ENCODE measurements around the gene PPP1R12B.
"Not testable (repeated sequence)": the region's sequence is repeated elsewhere in the genome, so short reads cannot be mapped to it uniquely, and the experiment has no call there.

PPP1R12B gene

DNA sequence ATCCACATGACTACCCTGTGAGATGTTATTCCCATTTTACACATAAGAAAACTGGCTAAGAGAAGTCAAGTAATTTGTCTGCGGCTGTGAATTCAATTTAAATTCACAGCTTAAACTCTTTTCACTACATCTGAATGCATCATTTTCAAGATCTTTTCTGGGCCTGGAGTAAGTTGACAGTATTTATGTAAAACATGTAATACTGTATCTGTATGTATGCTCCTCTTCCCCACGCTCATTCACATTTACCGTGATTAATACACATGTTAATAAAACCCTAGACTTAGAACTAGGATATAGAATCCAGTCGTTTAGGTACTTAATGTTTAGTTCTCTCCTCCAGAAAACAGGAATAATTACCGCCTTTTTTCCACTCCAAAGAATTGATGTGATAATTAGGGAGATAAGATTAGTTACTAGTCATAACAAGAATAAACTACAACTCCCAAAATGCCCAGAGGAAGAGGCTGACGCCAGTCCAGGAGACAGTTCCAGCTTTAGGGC, 442 bp upstream of the PPP1R12B start:
- no peak for DNase-seq

DNA sequence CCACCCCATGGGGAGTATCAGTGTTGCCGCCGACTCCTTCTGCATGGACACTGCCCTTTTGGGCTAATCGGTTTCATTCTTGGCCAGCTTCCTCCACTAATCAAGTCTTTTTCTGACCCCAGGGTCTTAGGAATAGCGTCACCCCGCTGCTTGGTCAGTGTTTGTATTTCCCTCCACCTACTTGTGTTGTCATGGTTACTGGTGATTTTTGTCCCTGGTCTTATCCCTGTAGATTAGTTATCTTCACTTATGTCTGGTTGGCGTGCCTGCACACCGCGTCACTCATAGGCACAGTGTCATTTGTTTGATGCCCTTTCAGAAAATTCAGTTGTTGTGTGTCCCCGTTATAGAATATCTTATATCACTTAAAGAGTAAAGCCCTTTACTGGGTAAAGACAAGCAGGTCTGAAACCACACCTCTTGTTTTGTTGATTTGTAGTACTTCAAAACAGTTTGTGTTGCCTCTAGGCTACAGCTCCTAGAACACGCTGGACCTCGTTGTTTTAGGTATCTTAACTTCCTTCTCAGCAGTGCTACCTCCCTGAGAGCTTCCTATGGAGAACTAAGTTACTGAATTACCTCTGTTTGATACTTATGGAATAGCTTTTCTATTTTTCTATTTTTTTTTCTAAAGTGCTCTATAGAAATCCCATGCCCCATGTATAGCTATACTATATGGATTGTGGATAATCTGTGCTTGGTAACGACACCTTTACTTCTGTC, 868 bp downstream of the PPP1R12B start:
- no peak for DNase-seq

GRCh38 chr1:202351725-202352124, 3.2 kb downstream of the PPP1R12B start:
- no peak for DNase-seq

GRCh38 chr1:202352583-202353197, 4.2 kb downstream of the PPP1R12B start:
- DNase-seq, result not testable (repeated sequence)

- no peak for DNase-seq
Observed at GRCh38 chr1:202355944-202356553, 7.5 kb downstream of the PPP1R12B start.

DNA sequence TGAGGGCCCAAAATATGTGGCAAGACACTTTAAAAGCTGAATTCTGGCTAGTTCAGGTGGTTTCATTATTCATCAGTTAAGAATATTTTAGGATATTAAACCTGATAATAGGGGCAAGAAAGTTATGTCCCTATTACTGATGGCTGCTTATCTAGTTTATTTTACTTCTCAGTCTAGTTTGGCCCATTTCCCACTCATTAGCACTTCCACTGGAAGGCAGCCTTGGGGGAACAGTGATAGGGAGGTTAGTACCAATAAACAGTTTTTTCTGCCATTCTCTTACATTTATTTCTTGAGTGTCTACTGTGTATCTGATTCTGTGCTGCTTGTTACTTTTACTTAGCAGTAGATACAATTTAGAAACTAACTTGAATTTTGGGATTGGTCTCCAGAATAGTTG, 9.0 kb downstream of the PPP1R12B start:
- DNase-seq, result no peak

- no peak for DNase-seq
Observed at GRCh38 chr1:202361224-202361623, 12.7 kb downstream of the PPP1R12B start.

DNA sequence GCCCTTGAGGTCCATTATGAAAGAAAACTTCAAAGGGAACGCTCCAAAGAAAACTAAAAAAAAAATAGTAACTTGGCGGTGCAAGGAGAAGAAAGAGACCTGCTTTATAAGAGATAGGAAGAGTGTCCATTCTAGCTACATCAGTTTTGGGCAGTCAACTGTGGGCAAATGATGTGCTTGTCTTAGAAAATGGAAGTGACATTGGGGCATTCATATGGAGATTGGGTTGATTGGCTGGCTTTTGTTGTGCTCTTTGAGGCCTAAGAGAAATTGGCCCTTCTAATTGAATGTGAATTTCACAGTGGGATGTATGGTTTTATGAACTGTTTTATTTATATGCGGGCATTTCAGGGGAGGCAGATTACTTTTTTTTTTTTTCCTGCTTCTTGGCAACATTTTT, 13.2 kb downstream of the PPP1R12B start:
- no peak for DNase-seq

GRCh38 chr1:202362212-202362611, 13.7 kb downstream of the PPP1R12B start:
- DNase-seq, result no peak

- no peak for DNase-seq
Observed at GRCh38 chr1:202365092-202365815, 16.8 kb downstream of the PPP1R12B start.

DNA sequence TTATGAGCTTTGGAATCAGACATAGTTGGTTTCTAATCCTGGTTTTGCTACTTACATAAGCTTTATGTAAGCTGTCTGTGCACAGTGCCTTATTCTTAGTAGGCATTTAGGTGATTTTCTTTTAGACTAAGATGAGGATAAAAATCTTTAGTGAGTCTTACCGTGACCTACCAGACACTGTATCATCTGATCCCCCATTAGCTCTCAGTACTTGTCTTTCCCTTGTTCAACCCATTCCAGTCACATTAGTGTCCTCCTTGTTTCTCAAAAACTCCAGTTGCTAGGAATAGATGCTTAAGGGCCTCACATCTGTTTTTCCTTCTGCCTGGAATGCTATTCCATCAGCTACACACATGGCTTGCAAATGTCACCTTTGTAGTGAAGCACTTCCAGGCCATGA, 18.8 kb downstream of the PPP1R12B start:
- no peak for DNase-seq

DNA sequence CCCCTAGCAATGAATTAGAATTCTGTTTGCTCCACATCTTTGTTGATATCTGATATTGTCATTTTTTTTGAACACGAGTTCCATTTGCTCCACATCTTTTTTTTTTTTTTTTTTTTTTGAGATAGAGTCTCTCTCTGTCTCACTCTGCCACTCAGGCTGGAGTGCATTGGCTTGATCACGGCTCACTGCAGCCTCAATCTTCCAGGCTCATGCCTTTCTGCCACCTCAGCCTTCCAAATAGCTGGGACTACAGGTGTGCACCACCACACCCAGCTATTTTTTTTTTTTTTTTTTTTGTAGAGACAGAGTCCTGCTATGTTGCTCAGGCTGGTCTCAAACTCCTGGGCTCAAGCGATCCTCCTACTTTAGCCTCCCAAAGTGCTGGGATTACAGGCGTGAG, 22.4 kb downstream of the PPP1R12B start:
- DNase-seq, result not testable (repeated sequence)

GRCh38 chr1:202374099-202374498, 25.6 kb downstream of the PPP1R12B start:
- no peak for DNase-seq

DNA sequence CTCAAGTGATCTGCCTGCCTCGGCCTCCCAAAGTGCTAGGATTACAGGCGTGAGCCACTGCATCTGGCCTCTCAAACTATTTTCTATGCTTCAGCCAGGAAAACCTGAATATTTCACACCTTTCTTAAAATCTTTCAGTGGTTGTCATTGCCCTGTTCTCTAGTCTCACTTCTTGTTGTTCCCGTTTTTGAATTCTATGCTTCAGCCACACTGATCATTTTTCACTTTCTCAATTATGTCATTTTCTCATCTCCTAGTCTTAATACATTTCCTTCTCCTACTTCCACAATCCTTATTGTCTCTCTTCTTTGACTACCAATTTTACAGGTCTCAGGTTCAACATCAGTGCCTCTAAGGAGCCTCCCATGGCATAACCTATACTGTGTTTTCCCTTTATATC, 26.7 kb downstream of the PPP1R12B start:
- DNase-seq, result not testable (repeated sequence)

- no peak for DNase-seq
Observed at GRCh38 chr1:202376247-202376646, 27.7 kb downstream of the PPP1R12B start.

DNA sequence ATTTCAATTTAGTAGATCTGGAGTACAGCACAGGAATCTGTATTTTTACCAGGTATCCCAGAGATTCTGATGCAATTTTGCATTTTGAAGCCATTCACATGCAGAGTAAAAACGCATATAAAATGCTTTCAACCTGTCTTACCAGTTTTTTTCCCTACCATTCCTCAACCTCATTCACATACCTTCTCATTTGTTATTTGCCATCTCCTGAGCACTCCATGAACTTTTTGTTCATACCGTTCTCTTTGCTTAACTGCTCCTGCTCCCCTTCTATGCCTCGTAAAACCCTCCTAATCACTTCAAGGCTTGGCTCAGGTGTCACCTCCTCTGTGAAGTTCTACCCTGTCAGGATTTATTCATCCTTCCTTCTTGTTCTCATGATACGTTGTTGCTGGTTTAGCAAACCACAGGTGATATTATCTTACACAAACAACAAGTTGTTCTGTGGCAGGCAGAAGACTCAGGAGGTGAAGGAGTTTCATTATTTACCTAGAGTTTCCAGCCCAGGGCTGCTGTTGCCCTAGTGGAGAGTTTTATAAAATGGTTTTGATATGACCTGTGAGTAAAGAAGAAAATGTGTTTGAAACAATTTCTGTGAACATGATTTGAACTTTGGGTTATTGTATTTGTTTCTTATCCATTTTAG, 31.5 kb downstream of the PPP1R12B start:
- not testable (repeated sequence) for DNase-seq

DNA sequence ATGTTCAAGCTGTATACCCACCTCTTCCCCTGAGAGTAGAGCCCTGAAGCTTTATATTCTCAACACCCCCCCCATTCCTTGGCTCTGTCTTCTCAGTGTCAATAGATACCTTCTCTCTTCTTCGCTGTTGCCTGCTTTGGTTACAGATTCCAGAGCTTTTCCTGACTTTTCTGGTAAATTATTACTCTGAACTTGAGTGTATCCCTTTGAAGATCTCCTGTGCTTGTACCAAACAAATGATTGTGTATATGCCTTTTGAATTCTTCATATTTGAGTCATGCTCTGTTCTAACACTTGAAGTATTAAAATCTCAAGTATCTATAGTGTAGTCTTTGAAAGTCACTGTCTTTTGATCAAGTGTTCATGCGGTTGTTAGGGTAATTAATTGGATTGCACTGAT, 32.0 kb downstream of the PPP1R12B start:
- DNase-seq, result not testable (repeated sequence)

DNA sequence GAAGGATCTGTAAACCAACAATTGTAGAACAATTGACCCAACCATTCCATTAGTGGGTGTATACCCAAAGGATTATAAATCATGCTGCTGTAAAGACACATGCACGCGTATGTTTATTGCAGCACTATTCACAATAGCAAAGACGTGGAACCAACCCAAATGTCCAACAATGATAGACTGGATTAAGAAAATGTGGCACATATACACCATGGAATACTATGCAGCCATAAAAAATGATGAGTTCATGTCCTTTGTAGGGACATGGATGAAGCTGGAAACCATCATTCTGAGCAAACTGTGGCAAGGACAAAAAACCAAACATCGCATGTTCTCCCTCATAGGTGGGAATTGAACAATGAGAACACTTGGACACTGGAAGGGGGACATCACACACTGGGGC, 33.4 kb downstream of the PPP1R12B start:
- DNase-seq, result not testable (repeated sequence)

DNA sequence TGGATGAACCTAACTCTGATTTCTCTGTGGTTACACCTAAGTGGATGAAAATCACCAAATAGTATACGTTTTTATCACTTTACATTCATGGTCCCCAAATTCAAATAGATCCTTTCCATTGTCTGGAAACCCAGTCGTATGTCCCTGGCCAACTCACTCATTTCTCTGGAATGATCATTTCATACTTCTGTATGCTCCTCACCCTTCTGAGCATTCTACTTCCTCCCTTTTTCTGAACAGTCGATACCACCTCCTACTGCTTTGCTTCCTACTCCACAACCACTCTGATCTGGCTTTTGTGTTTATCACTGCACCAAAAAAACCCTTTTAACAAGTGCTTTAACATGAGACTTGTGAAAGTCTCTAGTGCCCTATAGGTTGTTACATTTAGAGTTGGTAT, 47.3 kb downstream of the PPP1R12B start:
- not testable (repeated sequence) for DNase-seq

- DNase-seq, result no peak
Observed at GRCh38 chr1:202397256-202397655, 48.8 kb downstream of the PPP1R12B start.

GRCh38 chr1:202398439-202398838, 49.9 kb downstream of the PPP1R12B start:
- not testable (repeated sequence) for DNase-seq

GRCh38 chr1:202401771-202402170, 53.3 kb downstream of the PPP1R12B start:
- DNase-seq, result not testable (repeated sequence)

DNA sequence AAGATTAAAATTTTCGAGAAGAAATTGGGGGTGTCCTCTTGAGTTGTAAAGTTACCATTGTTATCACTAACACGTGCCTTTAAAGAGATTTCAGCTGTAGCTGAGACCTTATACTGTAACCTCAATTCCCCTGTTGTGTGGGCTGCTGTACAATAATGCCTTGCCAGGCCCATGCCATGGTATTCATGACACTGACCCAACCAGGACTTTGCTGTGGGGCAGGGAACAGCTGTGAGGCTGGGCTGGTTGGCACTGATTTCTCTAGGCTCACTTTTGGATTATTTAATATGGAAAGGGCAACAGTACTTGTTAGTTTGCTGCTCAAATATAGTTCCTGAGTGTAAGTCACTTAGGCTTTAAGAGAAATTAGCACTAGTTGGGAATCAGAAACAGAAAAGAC, 54.9 kb downstream of the PPP1R12B start:
- DNase-seq, result not testable (repeated sequence)

All from stimulated activated CD4-positive, alpha-beta T cell treated with anti-CD3 and anti-CD28 coated beads, Interleukin-4, amount 100 ng/mL, for 24 hours (primary cell).